DMS53 treated with DMSO at 0.1 percent for 48 hours (cell line): Measurements from ENCODE around the gene ADD3.
"Not testable (repeated sequence)": the region's sequence is repeated elsewhere in the genome, so short reads cannot be mapped to it uniquely, and the experiment has no call there.

Experiments
- DNase-seq: peaks from one replicate; lab custom pipeline; 2025; ENCODE audit not compliant: unreplicated experiment; lab: John Stamatoyannopoulos, UW

ADD3 gene

GRCh38 chr10:110101464-110102144, 93.8 kb downstream of the ADD3 start:
- no peak for DNase-seq

GRCh38 chr10:110103921-110104461, 96.2 kb downstream of the ADD3 start:
- DNase-seq: no peak

- DNase-seq: no peak
These were observed 98.1 kb downstream of the ADD3 start for GRCh38 chr10:110105873-110106272.

- no peak for DNase-seq
These were observed 99.6 kb downstream of the ADD3 start for GRCh38 chr10:110107430-110107829.

- no peak for DNase-seq
These were observed 100.1 kb downstream of the ADD3 start for GRCh38 chr10:110107887-110108286.

GRCh38 chr10:110109511-110109910, 101.7 kb downstream of the ADD3 start:
- DNase-seq: no peak

GRCh38 chr10:110110338-110110737, 102.6 kb downstream of the ADD3 start:
- DNase-seq: peak; percentile 47

GRCh38 chr10:110113670-110114337, 106.0 kb downstream of the ADD3 start:
- DNase-seq: no peak

GRCh38 chr10:110114668-110115067, 106.9 kb downstream of the ADD3 start:
- DNase-seq: not testable (repeated sequence)

- no peak for DNase-seq
These were observed 108.2 kb downstream of the ADD3 start for GRCh38 chr10:110115784-110116520.

GRCh38 chr10:110118891-110119621, 111.3 kb downstream of the ADD3 start:
- DNase-seq: no peak

GRCh38 chr10:110123594-110123993, 115.8 kb downstream of the ADD3 start:
- DNase-seq: no peak

GRCh38 chr10:110129490-110129889, 121.7 kb downstream of the ADD3 start:
- DNase-seq: no peak

- no peak for DNase-seq
These were observed 127.1 kb downstream of the ADD3 start for GRCh38 chr10:110134917-110135316.

- not testable (repeated sequence) for DNase-seq
These were observed 128.1 kb downstream of the ADD3 start for GRCh38 chr10:110135836-110136235.

GRCh38 chr10:110137142-110137545, 129.4 kb downstream of the ADD3 start:
- peak; percentile 81 for DNase-seq

GRCh38 chr10:110138197-110138812, 130.5 kb downstream of the ADD3 start:
- peak; percentile 76 for DNase-seq

- DNase-seq: no peak
These were observed 133.4 kb downstream of the ADD3 start for GRCh38 chr10:110141185-110141584.

- no peak for DNase-seq
These were observed 134.3 kb downstream of the ADD3 start for GRCh38 chr10:110141871-110142635.

- DNase-seq: no peak
These were observed 135.2 kb downstream of the ADD3 start for GRCh38 chr10:110142965-110143364.
